ENCODE results near the gene CLCN5. TPM values are rescaled to one million over a fixed set of nuclear protein-coding genes. Genes with fewer than 3 reads are reported as not detected.

The CLCN5 gene
- total and polyA plus RNA-seq, 2 of the 13 experiments (the other 11 are each of a cell fraction or from before 2014, with no cell fraction given): 7.8 to 27.3 TPM

DNA sequence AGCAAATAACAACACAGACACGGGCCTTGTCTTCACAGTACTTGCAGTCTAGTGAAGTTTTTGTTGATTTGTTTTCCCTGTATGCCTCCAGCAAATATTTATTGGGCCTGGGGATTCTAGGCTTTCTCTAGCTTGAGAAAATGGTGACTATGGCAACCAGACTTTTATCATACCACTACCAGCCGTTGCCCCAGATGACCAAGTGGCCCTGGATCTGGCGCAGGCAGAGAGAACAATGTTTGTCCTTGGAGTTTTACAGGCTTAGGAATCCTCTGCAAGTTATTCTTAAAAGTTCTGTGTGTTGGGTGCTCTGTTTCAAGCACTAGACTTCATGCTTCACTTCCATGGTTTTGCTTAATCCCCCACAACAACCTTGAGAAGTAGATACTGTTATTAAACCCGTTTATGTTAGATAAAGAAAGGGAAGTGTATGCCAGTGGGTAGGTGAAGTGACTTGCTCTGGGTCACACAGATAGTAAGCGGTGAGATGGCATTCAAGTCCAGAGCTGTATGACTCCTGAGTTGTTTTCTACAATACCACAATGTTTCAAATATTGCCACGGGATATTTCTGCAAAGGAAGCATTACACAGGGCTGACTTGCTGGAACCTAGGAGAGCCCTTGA lies 183.8 kb downstream of the CLCN5 start (continued):
- TF ChIP-seq ZNF230 (CRISPR knock-in tag; IDR thresholded peaks at IDR 0.05): no peak
- no peak for TF ChIP-seq HES4 (CRISPR knock-in tag; IDR thresholded peaks at IDR 0.05; ENCODE audit: borderline replicate concordance)
- TF ChIP-seq TEAD2 (CRISPR knock-in tag; IDR thresholded peaks at IDR 0.05): no peak

GRCh38 chrX:50107470-50107869 lies 185.1 kb downstream of the CLCN5 start:
- in situ Hi-C loops (cut with HindIII; ENCODE audit: extremely low pct_ligation_motif_present, low pct_unique_long_range_greater_than_20kb): loop anchor here (5.0 to 25.0 kb wide), 2 partner anchors 95 to 480 kb away; partner anchors contain the start of genes AKAP4 and CCNB3
- Histone ChIP-seq H3K27ac (ENCODE audit: extremely low read length, insufficient read depth, low read length) (no peak overlapping the region), H3K9ac (ENCODE audit: insufficient read depth, low read depth, low read length) (no peak overlapping the region), H3K4me3 (replicated peaks in 1 of 3; ENCODE audit: insufficient read depth in 1 of 3, low read depth in 2 of 3, low read length in 3 of 3) (no peak overlapping the region), H3K4me1 (ENCODE audit: insufficient read depth, low read length) (peaks cover 39% of the 10 kb centered on the region), H3K36me3 (replicated peaks in 1 of 2; ENCODE audit: control insufficient read depth in 1 of 2, insufficient read depth in 2 of 2, low read length in 2 of 2) (no peaks in the 10 kb centered on the region), H2AFZ (ENCODE audit: low read length) (no peak overlapping the region), H3K27me3 (ENCODE audit: control insufficient read depth in 1 of 2, insufficient read depth in 2 of 2, low read length in 2 of 2) (no peaks in the 10 kb centered on the region), H3K9me3 (ENCODE audit: low read length) (no peaks in the 10 kb centered on the region), H3K79me2 (ENCODE audit: insufficient read depth, low read length) (no peaks in the 10 kb centered on the region), H4K20me1 (ENCODE audit: insufficient read depth, low read length) (no peaks in the 10 kb centered on the region), H3K4me2 (ENCODE audit: low read depth, low read length) (no peak overlapping the region)
- no peak for ATAC-seq
- BruUV-seq (replicated peaks): no TSS peak
- FAIRE-seq: no peak
- intact Hi-C loops (cut with micrococcal nuclease; ENCODE audit: unreplicated experiment): loop anchor here (10.0 kb wide), 1 partner anchor 477 kb away; no protein-coding TSS in a partner anchor
- TF ChIP-seq ZNF704 (CRISPR knock-in tag; IDR thresholded peaks at IDR 0.05; ENCODE audit: borderline replicate concordance): no peak
- TF ChIP-seq NR2F2 (IDR thresholded peaks at IDR 0.05; ENCODE audit: borderline replicate concordance, low read depth): no peak
- no peak for TF ChIP-seq ETV5 (CRISPR knock-in tag; IDR thresholded peaks at IDR 0.05; ENCODE audit: borderline replicate concordance)
- TF ChIP-seq, protein P1, sequence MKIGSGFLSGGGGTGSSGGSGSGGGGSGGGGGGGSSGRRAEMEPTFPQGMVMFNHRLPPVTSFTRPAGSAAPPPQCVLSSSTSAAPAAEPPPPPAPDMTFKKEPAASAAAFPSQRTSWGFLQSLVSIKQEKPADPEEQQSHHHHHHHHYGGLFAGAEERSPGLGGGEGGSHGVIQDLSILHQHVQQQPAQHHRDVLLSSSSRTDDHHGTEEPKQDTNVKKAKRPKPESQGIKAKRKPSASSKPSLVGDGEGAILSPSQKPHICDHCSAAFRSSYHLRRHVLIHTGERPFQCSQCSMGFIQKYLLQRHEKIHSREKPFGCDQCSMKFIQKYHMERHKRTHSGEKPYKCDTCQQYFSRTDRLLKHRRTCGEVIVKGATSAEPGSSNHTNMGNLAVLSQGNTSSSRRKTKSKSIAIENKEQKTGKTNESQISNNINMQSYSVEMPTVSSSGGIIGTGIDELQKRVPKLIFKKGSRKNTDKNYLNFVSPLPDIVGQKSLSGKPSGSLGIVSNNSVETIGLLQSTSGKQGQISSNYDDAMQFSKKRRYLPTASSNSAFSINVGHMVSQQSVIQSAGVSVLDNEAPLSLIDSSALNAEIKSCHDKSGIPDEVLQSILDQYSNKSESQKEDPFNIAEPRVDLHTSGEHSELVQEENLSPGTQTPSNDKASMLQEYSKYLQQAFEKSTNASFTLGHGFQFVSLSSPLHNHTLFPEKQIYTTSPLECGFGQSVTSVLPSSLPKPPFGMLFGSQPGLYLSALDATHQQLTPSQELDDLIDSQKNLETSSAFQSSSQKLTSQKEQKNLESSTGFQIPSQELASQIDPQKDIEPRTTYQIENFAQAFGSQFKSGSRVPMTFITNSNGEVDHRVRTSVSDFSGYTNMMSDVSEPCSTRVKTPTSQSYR (CRISPR knock-in tag; IDR thresholded peaks at IDR 0.05; ENCODE audit: borderline replicate concordance): no peak
- DNase-seq (ENCODE audit: low spot score): no peak
- WGBS (ENCODE audit: low lambda C conversion rate): 97% methylated on average over 2 of the region's 2 CpGs
- POLR2A ChIA-PET: no interaction called here
- CTCF ChIA-PET (ENCODE audit: low intra/inter-chr PET ratio, low total read pairs): no interaction called here
